Immature natural killer cell (primary cell): ENCODE measurements around the gene SERTAD1. TPM values are rescaled to one million over a fixed set of nuclear protein-coding genes. Genes with fewer than 3 reads are reported as not detected.
"Not testable (repeated sequence)": the region's sequence is repeated elsewhere in the genome, so short reads cannot be mapped to it uniquely, and the experiment has no call there.

Experiments
- DNase-seq, 3 donors: peaks; one replicate each; pipeline ENCODE4 v3.0.0; 2022; ENCODE audit warnings: mixed read lengths in 1 of 3
- H3K27ac Mint-ChIP-seq, 6 donors: one replicate each; pipeline ENCODE4 v1.8.0; 2020; ENCODE audit warnings: mixed read lengths in 6 of 6, mild to moderate bottlenecking in 5 of 6, inconsistent platforms in 4 of 6, moderate library complexity in 3 of 6
- H3K27me3 Mint-ChIP-seq, 3 donors: one replicate each; pipeline ENCODE4 v1.8.0; 2020 to 2021; ENCODE audit warnings: low read depth in 3 of 3, mild to moderate bottlenecking in 3 of 3, mixed read lengths in 3 of 3, moderate library complexity in 3 of 3, inconsistent platforms in 1 of 3
- H3K36me3 Mint-ChIP-seq, 3 donors: one replicate each; pipeline ENCODE4 v1.8.0; 2020; ENCODE audit warnings: mixed read lengths in 3 of 3, inconsistent platforms in 2 of 3, mild to moderate bottlenecking in 2 of 3
- H3K4me1 Mint-ChIP-seq, 2 donors: one replicate each; pipeline ENCODE4 v1.8.0; 2020; ENCODE audit warnings: inconsistent platforms in 2 of 2, mild to moderate bottlenecking in 2 of 2, mixed read lengths in 2 of 2, moderate library complexity in 1 of 2
- H3K4me3 Mint-ChIP-seq, 5 donors: one replicate each; pipeline ENCODE4 v1.8.0; 2020; ENCODE audit warnings: mild to moderate bottlenecking in 5 of 5, mixed read lengths in 5 of 5, inconsistent platforms in 3 of 5, moderate library complexity in 3 of 5
- H3K9me3 Mint-ChIP-seq, 6 donors: one replicate each; pipeline ENCODE4 v1.8.0; 2020; ENCODE audit warnings: mild to moderate bottlenecking in 6 of 6, mixed read lengths in 6 of 6, inconsistent platforms in 4 of 6, moderate library complexity in 3 of 6
- polyA plus RNA-seq, 3 donors: library from polyadenylated mRNA; unstranded; fragments of 300-500 nt; fragmentation: Illumina TruSeq; gene quantifications; one replicate each; pipeline ENCODE4 v1.2.3, GENCODE V29; 2021

Gene SERTAD1
- polyA plus RNA-seq, 3 donors from 2014 or later: 45.2 to 55.2 (median 49.3) TPM

DNA sequence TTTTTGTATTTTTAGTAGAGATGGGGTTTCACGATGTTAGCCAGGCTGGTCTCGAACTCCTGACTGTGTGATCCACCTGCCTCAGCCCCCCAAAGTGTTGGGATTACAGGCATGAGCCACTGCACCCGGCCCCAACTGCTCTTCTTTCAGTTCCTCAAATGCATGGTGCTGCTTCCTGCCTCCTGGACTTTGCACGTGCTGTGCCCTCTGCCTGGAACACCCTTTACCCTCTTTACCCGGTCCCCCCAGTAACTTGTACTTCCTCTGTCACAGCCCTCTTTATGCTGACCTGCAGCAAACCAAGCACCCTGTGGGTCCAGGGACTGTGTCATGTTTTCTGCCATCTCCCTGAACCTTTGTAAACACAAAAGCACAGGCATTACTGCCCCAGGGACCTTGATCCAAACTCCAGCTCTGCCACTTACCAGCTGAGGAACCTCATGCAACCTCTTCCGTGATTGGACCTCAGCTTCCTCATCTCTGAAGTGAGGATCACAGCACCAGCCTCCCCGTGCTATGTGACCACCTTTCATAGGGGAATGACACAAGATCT, 36.0 kb upstream of the SERTAD1 start:
- no peak overlapping the region for H3K4me3 Mint-ChIP-seq

DNA sequence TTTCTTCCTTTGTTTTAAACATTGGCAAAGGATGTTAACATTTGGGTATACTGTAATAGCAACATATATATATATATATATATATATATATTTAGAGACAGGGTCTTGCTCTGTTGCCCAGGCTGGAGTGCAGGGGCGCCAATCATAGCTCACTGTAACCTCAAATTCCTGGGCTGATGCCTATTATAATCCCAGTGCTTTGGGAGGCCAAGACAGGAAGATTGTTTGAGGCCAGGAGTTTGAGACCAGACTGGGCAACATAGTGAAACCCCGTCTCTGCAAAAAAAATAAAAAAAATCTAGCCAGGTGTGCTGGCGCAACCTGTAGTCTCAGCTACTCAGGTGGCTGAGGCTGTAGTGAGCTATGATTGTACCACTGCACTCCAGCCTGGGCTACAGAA, 34.4 kb upstream of the SERTAD1 start:
- Mint-ChIP-seq H3K4me3 (no peak overlapping the region), H3K27ac (no peak overlapping the region), H3K9me3 (no peaks in the 10 kb centered on the region), H3K27me3 (peaks cover 5 to 11% (median 7%) of the 10 kb centered on the region in 3 donors), H3K36me3 (peaks cover 0 to 4% (median 0%) of the 10 kb centered on the region in 3 donors), H3K4me1 (peaks cover 9 to 10% of the 10 kb centered on the region in 2 donors)
- DNase-seq: no peak

More for the DNA sequence above, 36.0 kb upstream of the SERTAD1 start:
- DNase-seq: no peak
- Mint-ChIP-seq H3K4me1 (peaks cover 21 to 24% of the 10 kb centered on the region in 2 donors), H3K27ac (peak overlapping the region in 2 of 6 donors; percentile 45 to 51), H3K9me3 (peaks cover 0 to 5% (median 0%) of the 10 kb centered on the region in 6 donors), H3K27me3 (peaks cover 19 to 27% (median 23%) of the 10 kb centered on the region in 3 donors), H3K36me3 (peaks cover 0 to under 1% (median 0%) of the 10 kb centered on the region in 3 donors)

DNA sequence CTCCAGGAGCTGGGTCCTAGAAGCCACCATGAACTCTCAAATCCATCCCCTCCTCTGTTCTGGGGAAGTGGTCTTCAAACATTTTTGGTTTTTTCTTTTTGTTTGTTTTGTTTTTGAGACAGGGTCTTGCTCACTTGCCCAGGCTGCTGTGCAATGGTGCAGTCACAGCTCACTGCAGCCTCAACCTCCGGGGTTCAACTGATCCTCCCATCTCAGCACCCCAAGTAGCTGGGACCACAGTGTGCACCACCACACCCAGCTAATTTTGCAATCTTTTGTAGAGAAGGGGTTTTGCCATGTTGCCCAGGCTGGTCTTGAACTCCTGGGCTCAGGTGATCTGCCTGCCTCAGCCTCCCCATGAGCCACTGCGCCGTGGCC, 32.8 kb upstream of the SERTAD1 start:
- Mint-ChIP-seq H3K27ac (no peak overlapping the region), H3K4me3 (no peak overlapping the region), H3K9me3 (no peaks in the 10 kb centered on the region), H3K27me3 (peaks cover under 1 to 3% (median 2%) of the 10 kb centered on the region in 3 donors), H3K36me3 (peaks cover 0 to 4% (median 0%) of the 10 kb centered on the region in 3 donors), H3K4me1 (no peaks in the 10 kb centered on the region)
- DNase-seq: no peak

DNA sequence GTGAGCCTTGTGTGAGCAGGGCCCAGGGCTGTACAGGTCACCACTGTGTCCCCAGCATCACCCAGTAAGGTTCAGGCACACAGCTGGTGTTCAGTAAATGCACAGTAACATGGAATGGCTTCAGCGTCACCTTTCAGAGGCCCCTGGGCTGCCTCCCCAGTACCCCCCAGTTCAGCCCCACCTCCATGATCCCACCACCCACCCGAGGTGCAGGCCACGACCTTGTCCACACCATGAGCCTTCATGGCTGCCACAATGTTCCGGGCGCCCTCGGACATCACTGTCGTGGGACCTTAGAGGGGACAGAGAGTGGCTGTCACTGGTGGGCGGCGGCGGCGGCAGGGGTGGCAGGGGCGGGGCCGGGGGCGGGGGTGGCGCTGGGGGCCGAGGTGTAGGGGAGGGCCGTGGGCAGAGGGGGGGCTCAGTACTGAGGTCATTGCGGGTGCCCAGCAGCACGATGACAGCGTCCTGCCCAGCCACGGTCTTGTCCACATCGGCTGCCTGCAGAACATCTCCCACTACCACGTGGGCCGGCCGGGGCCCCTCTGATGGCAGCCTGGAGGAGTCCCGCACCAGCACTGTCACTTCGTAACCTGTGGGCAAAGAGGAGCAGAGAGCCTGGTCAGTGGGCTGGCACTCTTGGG, 32.3 kb upstream of the SERTAD1 start:
- no peaks in the 10 kb centered on the region for H3K9me3 Mint-ChIP-seq
- H3K4me1 Mint-ChIP-seq: no peaks in the 10 kb centered on the region
- H3K36me3 Mint-ChIP-seq: peaks cover 0 to 7% (median 0%) of the 10 kb centered on the region in 3 donors
- H3K27me3 Mint-ChIP-seq: peaks cover 0 to 3% (median 2%) of the 10 kb centered on the region in 3 donors
- H3K4me3 Mint-ChIP-seq: no peak overlapping the region
- no peak for DNase-seq
- peak overlapping the region in 1 of 6 donors; percentile 46 for H3K27ac Mint-ChIP-seq

DNA sequence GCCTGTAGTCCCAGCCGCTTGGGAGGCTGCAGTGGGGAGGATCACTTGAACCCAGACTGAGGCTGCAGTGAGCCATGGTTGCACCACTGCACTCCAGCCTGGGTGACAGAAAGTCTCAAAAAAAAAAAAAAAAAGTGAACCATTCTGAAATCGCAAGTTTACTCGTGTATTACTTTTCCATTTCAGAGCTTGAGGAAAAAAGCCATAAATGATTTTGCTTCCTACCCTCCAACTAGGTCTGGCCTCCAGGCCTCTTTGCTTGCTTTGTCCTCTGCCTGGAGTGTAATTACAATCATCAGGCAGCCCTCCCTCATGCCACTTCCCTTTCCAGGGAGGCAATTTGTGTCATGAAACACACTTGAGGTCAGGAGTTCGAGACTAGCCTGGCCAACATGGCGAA, 31.3 kb upstream of the SERTAD1 start:
- DNase-seq: no peak
- peaks cover 0 to 10% (median 0%) of the 10 kb centered on the region in 3 donors for H3K36me3 Mint-ChIP-seq
- no peak overlapping the region for H3K4me3 Mint-ChIP-seq
- peaks cover 0 to 3% (median 2%) of the 10 kb centered on the region in 3 donors for H3K27me3 Mint-ChIP-seq
- no peak overlapping the region for H3K27ac Mint-ChIP-seq
- no peaks in the 10 kb centered on the region for H3K4me1 Mint-ChIP-seq
- H3K9me3 Mint-ChIP-seq: no peaks in the 10 kb centered on the region

DNA sequence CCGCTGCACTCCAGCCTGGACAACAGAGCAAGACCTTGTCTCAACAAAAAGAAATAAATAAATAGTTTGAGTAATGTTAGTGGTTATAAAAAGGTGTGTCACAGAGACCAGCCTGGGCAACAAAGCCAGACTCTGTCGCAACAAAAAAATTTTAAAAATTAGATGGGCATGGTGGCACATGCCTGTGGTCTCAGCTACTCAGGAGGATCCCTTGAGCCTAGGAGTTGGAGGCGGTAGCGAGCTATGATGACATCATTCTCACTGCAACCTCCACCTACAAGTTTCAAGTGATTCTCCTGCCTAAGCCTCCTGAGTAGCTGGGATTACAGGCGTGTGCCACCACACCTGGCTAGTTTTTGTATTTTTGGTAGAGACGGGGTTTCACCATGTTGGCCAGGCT, 28.2 kb upstream of the SERTAD1 start:
- H3K36me3 Mint-ChIP-seq: peaks cover 0 to 19% (median 0%) of the 10 kb centered on the region in 3 donors
- H3K27ac Mint-ChIP-seq: peak overlapping the region in 1 of 6 donors; percentile 55
- not testable (repeated sequence) for H3K4me1 Mint-ChIP-seq, H3K9me3 Mint-ChIP-seq, DNase-seq, H3K4me3 Mint-ChIP-seq, H3K27me3 Mint-ChIP-seq

DNA sequence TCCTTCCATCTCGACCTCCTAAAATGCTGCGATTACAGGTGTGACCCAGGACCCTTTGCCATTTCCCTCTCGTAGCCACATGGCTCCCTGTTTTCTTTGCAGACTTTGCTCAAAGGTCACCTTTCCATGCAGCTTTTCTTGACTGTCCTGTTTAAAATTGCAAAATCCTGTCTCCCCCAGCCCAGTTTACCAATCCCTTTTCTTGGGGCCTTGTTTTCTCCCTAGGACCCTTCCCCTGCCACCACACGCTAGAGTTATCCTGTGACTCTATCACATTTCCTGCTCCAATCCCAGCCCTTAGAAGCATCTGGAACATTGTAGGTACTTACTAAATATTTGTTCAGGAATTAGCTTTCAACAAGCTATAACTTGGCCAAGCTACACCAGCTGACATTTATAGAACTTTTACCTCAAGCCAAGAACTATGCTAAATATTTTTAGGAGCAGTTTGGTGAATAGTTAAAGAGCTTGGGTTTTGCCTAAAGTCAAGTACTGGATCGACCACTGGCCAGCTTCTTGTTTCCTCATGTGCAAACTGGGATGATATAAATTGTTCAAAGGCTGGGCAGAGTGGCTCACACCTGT, 27.5 kb upstream of the SERTAD1 start:
- no peak overlapping the region for H3K27ac Mint-ChIP-seq
- peaks cover 0 to 1% (median 0%) of the 10 kb centered on the region in 3 donors for H3K27me3 Mint-ChIP-seq
- H3K4me1 Mint-ChIP-seq: no peaks in the 10 kb centered on the region
- H3K36me3 Mint-ChIP-seq: peaks cover 0 to 19% (median 0%) of the 10 kb centered on the region in 3 donors
- DNase-seq: no peak
- no peaks in the 10 kb centered on the region for H3K9me3 Mint-ChIP-seq
- H3K4me3 Mint-ChIP-seq: no peak overlapping the region

DNA sequence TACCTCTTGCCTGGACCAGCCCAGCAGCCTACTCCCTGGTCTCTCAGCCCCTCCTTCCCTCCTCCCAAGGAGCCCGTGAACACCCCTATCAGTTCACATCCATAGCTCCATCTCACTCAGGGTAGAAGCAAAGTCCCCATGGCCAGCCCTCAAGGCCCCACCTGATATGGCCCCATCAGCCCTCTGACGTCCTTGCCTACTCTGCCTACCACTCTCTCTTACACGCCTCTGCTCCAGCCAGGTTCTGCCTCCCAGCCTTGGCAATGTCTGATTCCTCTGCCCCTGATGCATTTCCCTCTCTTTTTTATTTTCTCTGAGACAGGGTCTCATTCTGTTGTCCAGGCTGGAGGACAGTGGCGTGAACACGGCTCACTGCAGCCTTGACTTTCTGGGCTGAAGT, 26.2 kb upstream of the SERTAD1 start:
- H3K27me3 Mint-ChIP-seq: peaks cover 0 to 1% (median 0%) of the 10 kb centered on the region in 3 donors
- H3K4me1 Mint-ChIP-seq: no peaks in the 10 kb centered on the region
- H3K36me3 Mint-ChIP-seq: peaks cover 0 to 19% (median 0%) of the 10 kb centered on the region in 3 donors
- no peak overlapping the region for H3K4me3 Mint-ChIP-seq
- no peak overlapping the region for H3K27ac Mint-ChIP-seq
- no peaks in the 10 kb centered on the region for H3K9me3 Mint-ChIP-seq
- DNase-seq: no peak

DNA sequence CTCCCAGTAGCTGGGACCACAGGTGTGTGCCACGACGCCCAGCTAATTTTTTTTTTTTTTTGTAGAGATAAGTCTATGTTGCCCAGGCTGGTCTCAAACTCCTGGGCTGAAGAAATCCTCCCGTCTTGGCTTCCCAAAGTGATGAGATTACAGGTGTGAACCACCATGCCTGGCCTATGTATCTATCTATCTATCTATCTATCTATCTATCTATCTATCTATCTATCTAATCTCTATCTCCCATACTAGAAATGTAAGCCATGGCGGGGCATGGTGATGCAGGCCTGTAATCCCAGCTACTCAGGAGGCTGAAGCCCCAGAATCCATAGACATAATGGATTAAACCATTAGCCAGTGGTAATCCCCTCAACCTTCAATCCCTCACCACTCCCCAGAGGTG, 24.9 kb upstream of the SERTAD1 start:
- Mint-ChIP-seq H3K4me3 (no peak overlapping the region), H3K27me3 (peaks cover 0 to under 1% (median 0%) of the 10 kb centered on the region in 3 donors), H3K27ac (no peak overlapping the region), H3K36me3 (peaks cover 0 to 14% (median 0%) of the 10 kb centered on the region in 3 donors), H3K4me1 (peaks cover 0 to 1% of the 10 kb centered on the region in 2 donors), H3K9me3 (no peaks in the 10 kb centered on the region)
- no peak for DNase-seq

DNA sequence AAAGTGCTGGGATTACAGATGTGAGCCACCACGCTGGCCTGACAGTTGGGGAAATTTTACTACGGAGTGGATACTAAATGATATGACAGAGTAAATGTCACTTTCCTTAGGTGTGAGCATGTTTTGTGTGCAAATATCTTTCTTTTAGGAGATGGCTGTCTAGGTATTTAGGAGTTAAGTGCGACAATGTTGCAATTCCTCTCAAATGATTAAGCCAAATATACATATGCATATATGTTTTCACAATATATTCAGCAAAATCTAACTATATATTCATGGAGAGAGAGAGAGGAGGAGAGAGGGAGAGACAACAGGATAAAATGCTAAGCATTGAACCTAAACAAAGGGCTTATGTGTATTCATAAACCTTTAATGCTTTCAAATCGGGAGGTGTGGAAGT, 23.7 kb upstream of the SERTAD1 start:
- H3K4me1 Mint-ChIP-seq: peaks cover 7 to 8% of the 10 kb centered on the region in 2 donors
- DNase-seq: no peak
- H3K27ac Mint-ChIP-seq: no peak overlapping the region
- H3K9me3 Mint-ChIP-seq: no peaks in the 10 kb centered on the region
- H3K4me3 Mint-ChIP-seq: no peak overlapping the region
- peaks cover 0 to 3% (median 0%) of the 10 kb centered on the region in 3 donors for H3K27me3 Mint-ChIP-seq
- H3K36me3 Mint-ChIP-seq: peaks cover 0 to 14% (median 0%) of the 10 kb centered on the region in 3 donors

DNA sequence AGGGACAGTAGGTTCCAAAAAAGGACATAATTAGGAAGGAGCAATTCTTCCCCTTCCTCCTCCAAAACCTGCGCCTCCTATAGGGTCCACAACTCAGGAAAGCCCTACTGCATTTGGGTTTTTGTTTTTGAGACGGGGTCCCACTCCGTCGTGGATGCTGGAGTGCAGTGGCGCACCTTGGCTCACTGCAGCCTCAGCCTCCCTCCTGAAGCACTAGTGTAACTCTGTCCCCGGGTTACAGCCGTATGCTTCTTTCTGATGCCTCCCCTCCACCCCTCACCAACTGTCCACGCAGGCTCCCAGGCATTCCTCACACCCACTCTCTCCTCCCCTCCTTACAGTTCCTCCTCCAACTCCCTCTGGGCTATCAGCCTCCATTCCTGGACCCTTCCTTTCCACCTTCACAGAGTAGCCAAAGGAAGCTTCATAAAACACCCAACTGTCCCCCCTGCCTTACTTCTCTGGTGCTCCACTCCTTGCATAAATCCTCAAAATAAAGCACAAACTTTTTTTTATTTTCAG, 20.5 kb upstream of the SERTAD1 start:
- H3K27ac Mint-ChIP-seq: peak overlapping the region in 2 of 6 donors; percentile 32 to 90
- no peaks in the 10 kb centered on the region for H3K9me3 Mint-ChIP-seq
- no peak for DNase-seq
- peaks cover 15 to 16% (median 15%) of the 10 kb centered on the region in 3 donors for H3K27me3 Mint-ChIP-seq
- H3K36me3 Mint-ChIP-seq: peaks cover 0 to 6% (median 0%) of the 10 kb centered on the region in 3 donors
- peaks cover 20 to 21% of the 10 kb centered on the region in 2 donors for H3K4me1 Mint-ChIP-seq
- peak overlapping the region in 2 of 5 donors; percentile 32 to 59 for H3K4me3 Mint-ChIP-seq

DNA sequence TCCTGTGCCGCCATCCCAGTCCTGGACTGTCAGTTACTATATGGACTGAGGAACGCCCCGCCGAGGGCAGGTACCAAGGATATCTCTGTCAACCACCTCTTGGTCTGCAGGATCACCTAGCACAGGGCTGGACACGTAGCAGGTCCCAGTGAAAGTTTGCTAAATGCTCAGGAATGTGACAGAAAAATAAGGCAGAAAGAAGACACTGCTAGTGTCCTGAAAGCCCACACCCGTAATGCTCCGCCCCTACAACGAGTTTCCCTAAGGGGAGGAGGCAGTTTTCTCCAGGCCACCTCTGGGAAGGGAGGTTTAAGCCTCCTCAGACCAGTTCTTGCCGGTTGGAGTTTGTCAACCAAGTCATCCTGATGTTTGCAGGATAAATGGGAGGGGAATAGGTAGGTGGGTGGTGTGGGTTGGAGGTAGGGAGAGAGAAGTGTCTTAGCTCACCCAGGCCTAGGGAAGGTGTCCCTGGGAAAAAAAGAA, 20.0 kb upstream of the SERTAD1 start:
- peak overlapping the region; percentile 38 to 76 (median 63) for H3K4me3 Mint-ChIP-seq
- no peaks in the 10 kb centered on the region for H3K9me3 Mint-ChIP-seq
- peaks cover 0 to 3% (median 2%) of the 10 kb centered on the region in 3 donors for H3K36me3 Mint-ChIP-seq
- H3K27ac Mint-ChIP-seq: peak overlapping the region in 4 of 6 donors; percentile 23 to 91 (median 78)
- peaks cover 20 to 21% of the 10 kb centered on the region in 2 donors for H3K4me1 Mint-ChIP-seq
- peaks cover 15 to 17% (median 15%) of the 10 kb centered on the region in 3 donors for H3K27me3 Mint-ChIP-seq
- no peak for DNase-seq

DNA sequence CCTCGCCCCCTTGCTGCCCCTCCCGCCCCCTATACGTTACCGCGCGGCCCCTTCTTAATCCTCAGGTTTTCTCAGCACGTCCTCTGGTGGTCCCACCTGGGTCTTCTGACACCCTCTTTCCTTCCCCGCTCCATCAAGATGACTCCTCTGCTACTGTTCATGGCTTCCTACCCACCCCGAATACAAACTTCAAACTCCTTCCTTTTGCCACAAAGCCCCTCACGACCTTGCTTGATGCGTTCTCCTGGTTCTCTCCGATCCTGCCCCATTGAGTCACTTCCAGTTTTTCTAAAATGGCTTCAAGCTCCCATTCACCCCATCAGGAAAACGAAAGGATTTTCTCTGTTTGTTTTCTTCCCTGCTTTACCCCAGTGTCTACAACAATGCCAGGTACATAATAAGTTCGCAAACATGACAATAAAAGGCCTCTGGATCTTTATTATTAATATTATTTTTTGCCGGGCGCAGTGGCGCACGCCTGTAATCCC, 19.1 kb upstream of the SERTAD1 start:
- H3K4me3 Mint-ChIP-seq: peak overlapping the region; percentile 95 to 100 (median 99)
- no peak for DNase-seq
- peaks cover 20 to 21% of the 10 kb centered on the region in 2 donors for H3K4me1 Mint-ChIP-seq
- no peaks in the 10 kb centered on the region for H3K9me3 Mint-ChIP-seq
- peaks cover 0 to 4% (median 0%) of the 10 kb centered on the region in 3 donors for H3K36me3 Mint-ChIP-seq
- H3K27ac Mint-ChIP-seq: peak overlapping the region; percentile 90 to 100 (median 98)
- peaks cover 15 to 17% (median 15%) of the 10 kb centered on the region in 3 donors for H3K27me3 Mint-ChIP-seq
